Measurements from ENCODE around the gene SRXN1.
A peak's percentile ranks its signal among the peaks of the same experiment; 100 is the strongest.
"Not testable (repeated sequence)": the region's sequence is repeated elsewhere in the genome, so short reads cannot be mapped to it uniquely, and the experiment has no call there.

Gene SRXN1

GRCh38 chr20:653590-654416 lies 803 bp upstream of the SRXN1 start:
- DNase-seq = no peak

- peak; percentile 7 for DNase-seq
Measured at GRCh38 chr20:652615-653109, 338 bp downstream of the SRXN1 start.

- no peak for DNase-seq
Measured at GRCh38 chr20:651713-652614, 1.0 kb downstream of the SRXN1 start.

- DNase-seq = no peak
Measured at GRCh38 chr20:650954-651353, 2.0 kb downstream of the SRXN1 start.

GRCh38 chr20:650281-650680 lies 2.7 kb downstream of the SRXN1 start:
- no peak for DNase-seq

- DNase-seq = no peak
Measured at GRCh38 chr20:647479-648019, 5.5 kb downstream of the SRXN1 start.

- DNase-seq = no peak
Measured at GRCh38 chr20:646868-647233, 6.1 kb downstream of the SRXN1 start.

GRCh38 chr20:646107-646867 lies 6.7 kb downstream of the SRXN1 start:
- DNase-seq = no peak

GRCh38 chr20:645318-646106 lies 7.5 kb downstream of the SRXN1 start:
- DNase-seq = peak; percentile 65

GRCh38 chr20:644692-645317 lies 8.2 kb downstream of the SRXN1 start:
- DNase-seq = no peak

- DNase-seq = peak; percentile 4
Measured at GRCh38 chr20:642398-643174, 10.4 kb downstream of the SRXN1 start.

GRCh38 chr20:642013-642397 lies 11.0 kb downstream of the SRXN1 start:
- DNase-seq = not testable (repeated sequence)

- DNase-seq = no peak
Measured at GRCh38 chr20:641516-641875, 11.5 kb downstream of the SRXN1 start.

- DNase-seq = no peak
Measured at GRCh38 chr20:640674-641515, 12.1 kb downstream of the SRXN1 start.

- no peak for DNase-seq
Measured at GRCh38 chr20:638579-638978, 14.4 kb downstream of the SRXN1 start.

GRCh38 chr20:637559-637958 lies 15.4 kb downstream of the SRXN1 start:
- DNase-seq = no peak

GRCh38 chr20:635893-636338 lies 17.1 kb downstream of the SRXN1 start:
- DNase-seq = no peak

- no peak for DNase-seq
Measured at GRCh38 chr20:635028-635892, 17.7 kb downstream of the SRXN1 start.

Data from CD4-positive, alpha-beta T cell treated with Interleukin-6 for 4 hours (primary cell).